H1 (cell line): ENCODE measurements around the gene CHD2. TPM values are rescaled to one million over a fixed set of nuclear protein-coding genes. Genes with fewer than 3 reads are reported as not detected.

Experiments used
- BRCA1 ChIP-seq: IDR thresholded peaks from 2 replicates; pipeline ENCODE4 v1.6.1; 2012; ENCODE audit warnings: low read depth, low read length, improper control_type of control experiment
- EP300 ChIP-seq, 2 experiments: IDR thresholded peaks; 1 replicate in 1 of 2; 2 replicates in 1 of 2; pipeline ENCODE4 v1.6.1; 2011 to 2012; ENCODE audit warnings: low read depth in 2 of 2, low read length in 2 of 2, mild to moderate bottlenecking in 2 of 2, borderline replicate concordance in 1 of 2, inconsistent platforms in 1 of 2, moderate library complexity in 1 of 2
- FOSL1 ChIP-seq: IDR thresholded peaks from 2 replicates; pipeline ENCODE4 v1.6.1; 2011; ENCODE audit warnings: mild to moderate bottlenecking, low read depth, low read length, moderate library complexity; ENCODE audit not compliant: insufficient read depth
- GTF2F1 ChIP-seq: IDR thresholded peaks from 2 replicates; pipeline ENCODE4 v1.6.1; 2012; ENCODE audit warnings: low read depth, low read length, improper control_type of control experiment, borderline replicate concordance
- MAFK ChIP-seq: IDR thresholded peaks from 2 replicates; pipeline ENCODE4 v1.6.1; 2012; ENCODE audit warnings: low read depth, mild to moderate bottlenecking, improper control_type of control experiment, low read length
- POLR2A ChIP-seq, 2 experiments: IDR thresholded peaks; 1 replicate in 1 of 2; 2 replicates in 1 of 2; pipeline ENCODE4 v1.6.1; 2011; ENCODE audit warnings: low read depth in 2 of 2, low read length in 2 of 2, mild to moderate bottlenecking in 2 of 2; ENCODE audit errors: control extremely low read depth in 1 of 2
- SIX5 ChIP-seq: IDR thresholded peaks from 2 replicates; pipeline ENCODE4 v1.6.1; 2011; ENCODE audit warnings: mild to moderate bottlenecking, low read depth, low read length
- TAF1 ChIP-seq: IDR thresholded peaks from 2 replicates; pipeline ENCODE4 v1.6.1; 2011; ENCODE audit warnings: mild to moderate bottlenecking, low read depth, low read length
- ZNF274 ChIP-seq: IDR thresholded peaks from 2 replicates; pipeline ENCODE4 v1.7.0; 2012; ENCODE audit warnings: low read length, borderline replicate concordance; ENCODE audit errors: extremely low read depth
- polyA plus RNA-seq, 7 experiments: library from polyadenylated mRNA; depleted of rRNA in 3 of 7; stranded (reverse) in 5 of 7; unstranded in 2 of 7; fragments of >200 nt in 5 of 7; fragments of 200-250 nt in 2 of 7; gene quantifications; 1 replicate in 5 of 7; 2 replicates in 1 of 7; 4 replicates in 1 of 7; pipeline versions ENCODE4 v1.2.1 to v1.2.3, GENCODE V29; 2011 to 2013; ENCODE audit warnings: missing spikeins in 2 of 7, mixed read lengths in 2 of 7
- total RNA-seq: library from RNA; stranded (reverse); fragmentation: NEBNext Ultra II Directional; extraction: Animal tissue kit (Norgen Biotek cat#: 25700); gene quantifications from 2 replicates; pipeline ENCODE4 v1.2.1, GENCODE V29; 2021
- TF ChIP-seq, protein P1 (sequence below): fragments of 300-600 bp; sonication (generic); IDR thresholded peaks from 2 replicates; pipeline ENCODE4 v1.7.1; 2012; ENCODE audit warnings: low read length, moderate library complexity, mild to moderate bottlenecking, inconsistent platforms; ENCODE audit not compliant: insufficient replicate concordance
- TF ChIP-seq, protein P2 (sequence below): IDR thresholded peaks from 2 replicates; pipeline ENCODE4 v1.6.1; 2011; ENCODE audit warnings: low read depth, mild to moderate bottlenecking, low read length; ENCODE audit not compliant: insufficient read depth

Gene CHD2
- total and polyA plus RNA-seq, 2 of the 8 experiments (the other 6 are each of a cell fraction or from before 2014, with no cell fraction given) = 28.8 to 70.0 TPM

DNA sequence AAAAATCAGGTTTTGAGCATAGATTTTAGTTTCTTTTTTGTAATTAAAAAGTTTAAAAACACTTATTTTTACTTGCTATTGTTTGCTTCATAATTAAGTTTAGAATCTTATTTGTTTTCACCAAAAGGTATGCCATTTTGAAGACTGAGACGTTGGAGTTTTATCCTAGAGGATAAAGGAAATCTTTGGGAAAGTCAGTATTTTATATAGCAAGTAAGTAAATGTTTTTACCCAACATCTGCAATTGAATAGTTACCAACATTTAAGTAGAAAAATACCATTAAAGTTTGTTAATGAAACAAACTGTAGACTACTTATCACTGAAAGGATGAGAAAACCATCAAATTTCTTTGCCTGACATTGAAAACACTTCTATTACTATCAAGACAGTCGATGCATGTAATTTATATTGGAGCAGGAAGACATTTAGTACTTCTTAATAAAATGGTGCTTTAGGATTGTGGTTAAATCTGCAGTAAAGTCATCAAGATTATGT is 14.0 kb upstream of the CHD2 start (continued):
- TF ChIP-seq, protein P1, sequence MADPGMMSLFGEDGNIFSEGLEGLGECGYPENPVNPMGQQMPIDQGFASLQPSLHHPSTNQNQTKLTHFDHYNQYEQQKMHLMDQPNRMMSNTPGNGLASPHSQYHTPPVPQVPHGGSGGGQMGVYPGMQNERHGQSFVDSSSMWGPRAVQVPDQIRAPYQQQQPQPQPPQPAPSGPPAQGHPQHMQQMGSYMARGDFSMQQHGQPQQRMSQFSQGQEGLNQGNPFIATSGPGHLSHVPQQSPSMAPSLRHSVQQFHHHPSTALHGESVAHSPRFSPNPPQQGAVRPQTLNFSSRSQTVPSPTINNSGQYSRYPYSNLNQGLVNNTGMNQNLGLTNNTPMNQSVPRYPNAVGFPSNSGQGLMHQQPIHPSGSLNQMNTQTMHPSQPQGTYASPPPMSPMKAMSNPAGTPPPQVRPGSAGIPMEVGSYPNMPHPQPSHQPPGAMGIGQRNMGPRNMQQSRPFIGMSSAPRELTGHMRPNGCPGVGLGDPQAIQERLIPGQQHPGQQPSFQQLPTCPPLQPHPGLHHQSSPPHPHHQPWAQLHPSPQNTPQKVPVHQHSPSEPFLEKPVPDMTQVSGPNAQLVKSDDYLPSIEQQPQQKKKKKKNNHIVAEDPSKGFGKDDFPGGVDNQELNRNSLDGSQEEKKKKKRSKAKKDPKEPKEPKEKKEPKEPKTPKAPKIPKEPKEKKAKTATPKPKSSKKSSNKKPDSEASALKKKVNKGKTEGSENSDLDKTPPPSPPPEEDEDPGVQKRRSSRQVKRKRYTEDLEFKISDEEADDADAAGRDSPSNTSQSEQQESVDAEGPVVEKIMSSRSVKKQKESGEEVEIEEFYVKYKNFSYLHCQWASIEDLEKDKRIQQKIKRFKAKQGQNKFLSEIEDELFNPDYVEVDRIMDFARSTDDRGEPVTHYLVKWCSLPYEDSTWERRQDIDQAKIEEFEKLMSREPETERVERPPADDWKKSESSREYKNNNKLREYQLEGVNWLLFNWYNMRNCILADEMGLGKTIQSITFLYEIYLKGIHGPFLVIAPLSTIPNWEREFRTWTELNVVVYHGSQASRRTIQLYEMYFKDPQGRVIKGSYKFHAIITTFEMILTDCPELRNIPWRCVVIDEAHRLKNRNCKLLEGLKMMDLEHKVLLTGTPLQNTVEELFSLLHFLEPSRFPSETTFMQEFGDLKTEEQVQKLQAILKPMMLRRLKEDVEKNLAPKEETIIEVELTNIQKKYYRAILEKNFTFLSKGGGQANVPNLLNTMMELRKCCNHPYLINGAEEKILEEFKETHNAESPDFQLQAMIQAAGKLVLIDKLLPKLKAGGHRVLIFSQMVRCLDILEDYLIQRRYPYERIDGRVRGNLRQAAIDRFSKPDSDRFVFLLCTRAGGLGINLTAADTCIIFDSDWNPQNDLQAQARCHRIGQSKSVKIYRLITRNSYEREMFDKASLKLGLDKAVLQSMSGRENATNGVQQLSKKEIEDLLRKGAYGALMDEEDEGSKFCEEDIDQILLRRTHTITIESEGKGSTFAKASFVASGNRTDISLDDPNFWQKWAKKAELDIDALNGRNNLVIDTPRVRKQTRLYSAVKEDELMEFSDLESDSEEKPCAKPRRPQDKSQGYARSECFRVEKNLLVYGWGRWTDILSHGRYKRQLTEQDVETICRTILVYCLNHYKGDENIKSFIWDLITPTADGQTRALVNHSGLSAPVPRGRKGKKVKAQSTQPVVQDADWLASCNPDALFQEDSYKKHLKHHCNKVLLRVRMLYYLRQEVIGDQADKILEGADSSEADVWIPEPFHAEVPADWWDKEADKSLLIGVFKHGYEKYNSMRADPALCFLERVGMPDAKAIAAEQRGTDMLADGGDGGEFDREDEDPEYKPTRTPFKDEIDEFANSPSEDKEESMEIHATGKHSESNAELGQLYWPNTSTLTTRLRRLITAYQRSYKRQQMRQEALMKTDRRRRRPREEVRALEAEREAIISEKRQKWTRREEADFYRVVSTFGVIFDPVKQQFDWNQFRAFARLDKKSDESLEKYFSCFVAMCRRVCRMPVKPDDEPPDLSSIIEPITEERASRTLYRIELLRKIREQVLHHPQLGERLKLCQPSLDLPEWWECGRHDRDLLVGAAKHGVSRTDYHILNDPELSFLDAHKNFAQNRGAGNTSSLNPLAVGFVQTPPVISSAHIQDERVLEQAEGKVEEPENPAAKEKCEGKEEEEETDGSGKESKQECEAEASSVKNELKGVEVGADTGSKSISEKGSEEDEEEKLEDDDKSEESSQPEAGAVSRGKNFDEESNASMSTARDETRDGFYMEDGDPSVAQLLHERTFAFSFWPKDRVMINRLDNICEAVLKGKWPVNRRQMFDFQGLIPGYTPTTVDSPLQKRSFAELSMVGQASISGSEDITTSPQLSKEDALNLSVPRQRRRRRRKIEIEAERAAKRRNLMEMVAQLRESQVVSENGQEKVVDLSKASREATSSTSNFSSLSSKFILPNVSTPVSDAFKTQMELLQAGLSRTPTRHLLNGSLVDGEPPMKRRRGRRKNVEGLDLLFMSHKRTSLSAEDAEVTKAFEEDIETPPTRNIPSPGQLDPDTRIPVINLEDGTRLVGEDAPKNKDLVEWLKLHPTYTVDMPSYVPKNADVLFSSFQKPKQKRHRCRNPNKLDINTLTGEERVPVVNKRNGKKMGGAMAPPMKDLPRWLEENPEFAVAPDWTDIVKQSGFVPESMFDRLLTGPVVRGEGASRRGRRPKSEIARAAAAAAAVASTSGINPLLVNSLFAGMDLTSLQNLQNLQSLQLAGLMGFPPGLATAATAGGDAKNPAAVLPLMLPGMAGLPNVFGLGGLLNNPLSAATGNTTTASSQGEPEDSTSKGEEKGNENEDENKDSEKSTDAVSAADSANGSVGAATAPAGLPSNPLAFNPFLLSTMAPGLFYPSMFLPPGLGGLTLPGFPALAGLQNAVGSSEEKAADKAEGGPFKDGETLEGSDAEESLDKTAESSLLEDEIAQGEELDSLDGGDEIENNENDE = no peak
- TF ChIP-seq ZNF274 = no peak
- no peak for TF ChIP-seq BRCA1
- no peak for TF ChIP-seq TAF1
- no peak for TF ChIP-seq GTF2F1
- TF ChIP-seq POLR2A (IDR thresholded peaks at IDR 0.05; ENCODE audit: control extremely low read depth in 1 of 2, low read depth in 2 of 2, low read length in 2 of 2) = no peak
- no peak for TF ChIP-seq SIX5
- no peak for TF ChIP-seq FOSL1
- no peak for TF ChIP-seq EP300 (IDR thresholded peaks at IDR 0.05; ENCODE audit: borderline replicate concordance in 1 of 2, low read depth in 2 of 2, low read length in 2 of 2)
- no peak for TF ChIP-seq MAFK
- TF ChIP-seq, protein P2, sequence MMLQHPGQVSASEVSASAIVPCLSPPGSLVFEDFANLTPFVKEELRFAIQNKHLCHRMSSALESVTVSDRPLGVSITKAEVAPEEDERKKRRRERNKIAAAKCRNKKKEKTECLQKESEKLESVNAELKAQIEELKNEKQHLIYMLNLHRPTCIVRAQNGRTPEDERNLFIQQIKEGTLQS = no peak
